H1 (cell line): Measurements from ENCODE around the gene UTS2R. TPM values are rescaled to one million over a fixed set of nuclear protein-coding genes. Genes with fewer than 3 reads are reported as not detected.

Experiments
- BACH1 ChIP-seq: IDR thresholded peaks from 2 replicates; pipeline ENCODE4 v1.6.1; 2012; ENCODE audit warnings: low read length, improper control_type of control experiment
- JUND ChIP-seq: IDR thresholded peaks from 2 replicates; pipeline ENCODE4 v1.6.1; 2011; ENCODE audit warnings: mild to moderate bottlenecking, improper control_type of control experiment, low read length
- polyA plus RNA-seq, 7 experiments: library from polyadenylated mRNA; depleted of rRNA in 3 of 7; stranded (reverse) in 5 of 7; unstranded in 2 of 7; fragments of >200 nt in 5 of 7; fragments of 200-250 nt in 2 of 7; gene quantifications; 1 replicate in 5 of 7; 2 replicates in 1 of 7; 4 replicates in 1 of 7; pipeline versions ENCODE4 v1.2.1 to v1.2.3, GENCODE V29; 2011 to 2013; ENCODE audit warnings: missing spikeins in 2 of 7, mixed read lengths in 2 of 7
- total RNA-seq: library from RNA; stranded (reverse); fragmentation: NEBNext Ultra II Directional; extraction: Animal tissue kit (Norgen Biotek cat#: 25700); gene quantifications from 2 replicates; pipeline ENCODE4 v1.2.1, GENCODE V29; 2021

Gene UTS2R
- total and polyA plus RNA-seq, 2 of the 8 experiments (the other 6 are each of a cell fraction or from before 2014, with no cell fraction given) = 0.27 TPM; not detected in 1

- TF ChIP-seq JUND = no peak
- no peak for TF ChIP-seq BACH1
Measured at GRCh38 chr17:82386881-82387704, 15.5 kb downstream of the UTS2R start (continued).
